Measurements from ENCODE around the gene CYTH3.

The CYTH3 gene

GRCh38 chr7:6167004-6167551 is 105.3 kb downstream of the CYTH3 start:
- TF ChIP-seq CTCF (IDR thresholded peaks at IDR 0.05; ENCODE audit: low read depth, low read length): no peak
- DNase-seq (ENCODE audit: extremely low read depth, low read depth): no peak

DNA sequence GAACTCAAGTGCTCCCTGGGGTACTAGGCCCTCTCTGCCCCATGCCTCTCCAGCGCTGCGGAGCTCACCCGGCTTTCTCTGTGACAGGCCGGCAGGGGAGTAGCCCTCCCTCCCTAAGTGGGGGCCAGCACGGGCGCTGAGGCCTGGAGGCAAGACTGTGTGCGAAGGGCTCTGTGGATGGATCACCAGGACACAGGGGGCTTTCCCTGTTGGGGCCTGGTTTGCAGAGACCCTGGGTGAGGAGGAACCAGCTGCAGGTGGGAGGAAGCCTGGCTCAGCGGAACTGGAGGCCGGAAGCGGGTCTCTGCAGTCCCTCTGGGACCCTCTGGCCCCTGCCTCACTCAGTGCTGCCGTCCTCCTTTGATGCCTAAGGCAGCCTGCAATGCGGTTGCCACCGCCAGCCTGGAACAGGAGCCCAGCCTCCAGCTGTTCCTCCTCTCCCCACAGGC is 106.0 kb downstream of the CYTH3 start:
- DNase-seq (ENCODE audit: extremely low read depth, low read depth): no peak
- TF ChIP-seq CTCF (IDR thresholded peaks at IDR 0.05; ENCODE audit: low read depth, low read length): no peak

DNA sequence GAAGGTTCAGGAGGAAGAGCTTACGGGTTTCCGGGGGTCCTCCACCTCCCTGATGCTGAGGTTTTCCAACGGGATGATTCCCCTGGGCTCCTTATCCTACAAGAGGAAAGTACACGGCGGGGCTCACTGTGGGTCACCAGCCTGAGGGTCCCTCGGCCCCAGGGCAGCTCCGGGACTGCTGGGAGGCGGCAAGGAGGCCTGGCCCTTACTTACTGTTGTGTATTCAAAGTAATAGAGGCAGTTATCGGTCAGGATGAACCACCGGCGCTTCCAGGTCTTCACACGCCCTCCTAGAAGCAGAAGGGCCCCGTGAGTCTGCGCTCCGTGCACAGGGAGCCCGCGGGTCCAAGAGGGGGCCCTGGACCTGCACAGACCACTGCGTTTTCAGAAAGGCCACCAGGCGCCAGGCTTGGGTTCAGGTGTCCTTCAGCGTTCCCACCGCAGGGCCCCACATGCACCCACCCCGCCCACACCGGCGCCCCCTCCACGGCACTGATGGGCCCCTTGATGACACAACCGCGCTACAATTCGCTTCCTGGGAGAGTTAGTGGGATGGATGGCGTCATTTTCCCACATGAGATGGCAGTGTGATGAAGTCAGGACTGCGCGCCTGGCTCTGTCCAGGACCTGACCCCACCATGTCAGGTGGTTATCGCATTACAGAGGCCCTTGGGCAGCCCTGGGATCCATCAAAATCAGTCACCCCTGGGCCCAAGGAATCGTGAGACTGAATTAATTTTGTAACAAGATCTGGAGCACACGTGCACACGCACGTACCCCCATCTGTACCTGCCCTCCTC is 106.7 kb downstream of the CYTH3 start:
- no peak for DNase-seq (ENCODE audit: extremely low read depth, low read depth)
- no peak for TF ChIP-seq CTCF (IDR thresholded peaks at IDR 0.05; ENCODE audit: low read depth, low read length)

- no peak for TF ChIP-seq CTCF (IDR thresholded peaks at IDR 0.05; ENCODE audit: low read depth, low read length)
- no peak for DNase-seq (ENCODE audit: extremely low read depth, low read depth)
Measured at GRCh38 chr7:6165075-6165474, 107.3 kb downstream of the CYTH3 start.

DNA sequence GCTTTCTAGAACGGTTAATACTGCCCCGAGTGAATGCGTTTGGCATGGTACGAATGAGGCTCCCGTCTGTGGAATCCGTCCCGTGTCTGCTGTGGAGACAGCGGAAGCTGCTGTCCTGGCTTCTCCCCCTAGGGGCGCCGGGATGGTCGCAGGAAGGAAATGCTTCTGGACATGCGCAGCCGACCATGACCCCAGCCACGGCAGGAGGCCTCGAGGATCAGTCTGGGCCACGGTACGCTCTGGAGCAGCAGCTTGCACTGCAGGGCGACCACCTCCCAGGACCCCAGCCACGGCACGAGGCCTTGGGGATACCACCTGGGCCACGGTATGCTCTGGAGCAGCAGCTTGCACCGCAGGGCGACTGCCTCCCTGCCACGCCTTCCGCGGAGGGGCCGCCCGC is 107.9 kb downstream of the CYTH3 start:
- TF ChIP-seq CTCF (IDR thresholded peaks at IDR 0.05; ENCODE audit: low read depth, low read length): peak; percentile 1; the same call in 1 of the 2 replicates
- no peak for DNase-seq (ENCODE audit: extremely low read depth, low read depth)

- no peak for TF ChIP-seq CTCF (IDR thresholded peaks at IDR 0.05; ENCODE audit: low read depth, low read length)
- no peak for DNase-seq (ENCODE audit: extremely low read depth, low read depth)
Measured at GRCh38 chr7:6164010-6164409, 108.4 kb downstream of the CYTH3 start.

GRCh38 chr7:6163402-6163801 is 109.0 kb downstream of the CYTH3 start:
- DNase-seq (ENCODE audit: extremely low read depth, low read depth): no peak
- TF ChIP-seq CTCF (IDR thresholded peaks at IDR 0.05; ENCODE audit: low read depth, low read length): no peak

All from AG09319 (cell line).